ENCODE measurements around the gene SCAP. TPM values are rescaled to one million over a fixed set of nuclear protein-coding genes. Genes with fewer than 3 reads are reported as not detected.

SCAP gene
- total RNA-seq, 4 donors from 2014 or later, result 68.7 to 108 (median 79.5) TPM

DNA sequence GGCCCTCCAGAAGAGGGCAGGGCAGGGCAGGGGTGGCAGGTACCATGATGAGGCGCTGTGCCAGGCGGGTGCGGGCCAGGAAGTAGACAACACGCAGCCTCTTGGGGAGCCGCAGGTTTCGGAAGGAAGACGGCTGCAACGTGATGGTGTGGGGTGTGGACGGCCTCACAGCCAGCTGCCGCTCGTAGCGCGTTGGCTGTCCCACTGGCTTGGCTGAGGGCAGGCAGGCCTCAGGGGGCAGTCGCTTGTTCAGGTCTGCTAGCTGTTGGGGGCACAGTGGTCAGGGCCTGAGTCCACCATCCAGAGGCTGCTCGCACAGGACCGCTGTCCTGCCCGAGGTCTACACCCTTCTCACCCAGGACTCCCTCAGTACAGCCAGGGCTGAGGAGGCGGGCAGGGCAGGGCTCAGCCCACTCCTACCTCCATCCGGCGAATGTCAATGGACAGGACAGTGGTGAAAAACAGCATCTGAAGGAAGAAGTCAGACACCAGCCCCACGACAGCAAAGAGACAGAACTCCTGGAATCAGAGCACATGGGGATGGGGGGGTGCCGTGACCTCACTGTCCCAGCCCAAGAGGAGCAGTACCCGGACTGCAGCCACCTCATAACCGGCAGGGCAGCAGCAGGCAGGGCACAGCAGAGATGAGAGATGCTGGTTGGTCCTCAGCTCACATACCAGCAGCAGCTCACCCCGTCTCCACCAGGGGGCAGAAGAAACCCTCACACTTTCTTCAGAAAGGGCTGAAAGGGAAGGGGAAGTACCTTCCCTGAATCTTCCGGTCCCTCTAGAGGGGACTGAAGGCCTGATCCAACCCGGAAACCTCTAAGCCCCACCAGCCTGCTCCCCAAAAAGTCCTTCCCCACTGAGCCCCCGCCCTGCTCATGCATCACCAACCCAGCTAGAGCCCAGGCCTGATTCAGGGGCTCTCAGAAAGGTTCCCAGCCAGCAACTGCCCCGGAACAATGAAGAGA, 54.9 kb downstream of the SCAP start:
- no peak overlapping the region for H3K4me3 ChIP-seq
- no peaks in the 10 kb centered on the region for H3K9me3 ChIP-seq
- H3K36me3 ChIP-seq, result peaks cover 30 to 92% (median 40%) of the 10 kb centered on the region in 3 donors
- TF ChIP-seq, protein P1, sequence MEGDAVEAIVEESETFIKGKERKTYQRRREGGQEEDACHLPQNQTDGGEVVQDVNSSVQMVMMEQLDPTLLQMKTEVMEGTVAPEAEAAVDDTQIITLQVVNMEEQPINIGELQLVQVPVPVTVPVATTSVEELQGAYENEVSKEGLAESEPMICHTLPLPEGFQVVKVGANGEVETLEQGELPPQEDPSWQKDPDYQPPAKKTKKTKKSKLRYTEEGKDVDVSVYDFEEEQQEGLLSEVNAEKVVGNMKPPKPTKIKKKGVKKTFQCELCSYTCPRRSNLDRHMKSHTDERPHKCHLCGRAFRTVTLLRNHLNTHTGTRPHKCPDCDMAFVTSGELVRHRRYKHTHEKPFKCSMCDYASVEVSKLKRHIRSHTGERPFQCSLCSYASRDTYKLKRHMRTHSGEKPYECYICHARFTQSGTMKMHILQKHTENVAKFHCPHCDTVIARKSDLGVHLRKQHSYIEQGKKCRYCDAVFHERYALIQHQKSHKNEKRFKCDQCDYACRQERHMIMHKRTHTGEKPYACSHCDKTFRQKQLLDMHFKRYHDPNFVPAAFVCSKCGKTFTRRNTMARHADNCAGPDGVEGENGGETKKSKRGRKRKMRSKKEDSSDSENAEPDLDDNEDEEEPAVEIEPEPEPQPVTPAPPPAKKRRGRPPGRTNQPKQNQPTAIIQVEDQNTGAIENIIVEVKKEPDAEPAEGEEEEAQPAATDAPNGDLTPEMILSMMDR (IDR thresholded peaks at IDR 0.05), result peak; percentile 93 to 97 (median 94)
- TF ChIP-seq POLR2A (IDR thresholded peaks at IDR 0.05), result no peak
- 62 to 87% methylated on average over 12 to 21 of the region's 29 CpGs for WGBS, 2 donors
- peak; percentile 25 for DNase-seq
- H3K27ac ChIP-seq, result peak overlapping the region; percentile 65 to 80 (median 76)
- intact Hi-C loops (cut with DNase I), result loop anchor here (2.0 kb wide), 1 partner anchor 52 kb away; no protein-coding TSS in a partner anchor
- peaks cover 12 to 19% (median 12%) of the 10 kb centered on the region in 3 donors for H3K4me1 ChIP-seq
- H3K27me3 ChIP-seq, result no peaks in the 10 kb centered on the region

DNA sequence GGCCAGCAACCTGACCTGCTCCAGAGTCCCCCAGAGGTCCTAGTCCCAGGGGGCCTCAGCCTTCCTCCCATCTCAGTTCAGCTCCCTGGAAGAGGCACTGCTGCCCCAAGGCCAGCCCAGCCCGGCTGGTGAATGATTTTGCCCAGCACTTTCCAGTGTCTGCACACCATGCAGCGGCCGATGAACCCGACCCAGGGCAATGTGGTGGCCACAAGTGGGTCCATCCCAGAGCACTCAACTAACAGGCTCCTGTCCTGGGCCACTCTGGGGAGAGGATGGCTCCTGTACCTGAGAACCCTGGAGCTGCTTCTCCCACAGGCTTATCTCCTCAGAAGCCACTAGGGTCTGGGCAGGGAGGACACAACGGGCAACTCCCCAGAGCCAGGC, 55.7 kb downstream of the SCAP start:
- Histone ChIP-seq H3K27ac (no peak overlapping the region), H3K9me3 (no peaks in the 10 kb centered on the region), H3K27me3 (no peaks in the 10 kb centered on the region), H3K36me3 (peaks cover 26 to 92% (median 34%) of the 10 kb centered on the region in 3 donors), H3K4me1 (peaks cover 12 to 19% (median 12%) of the 10 kb centered on the region in 3 donors), H3K4me3 (no peak overlapping the region)
- 100% methylated on average over 3 of the region's 5 CpGs; no CpG with 5 or more reads in 1 of the 2 donors for WGBS, 2 donors
- DNase-seq, result no peak
- TF ChIP-seq POLR2A (IDR thresholded peaks at IDR 0.05), result no peak
- TF ChIP-seq, protein P1 (IDR thresholded peaks at IDR 0.05), result no peak
- intact Hi-C loops (cut with DNase I), result loop anchor here (2.0 kb wide), 1 partner anchor 53 kb away; no protein-coding TSS in a partner anchor

DNA sequence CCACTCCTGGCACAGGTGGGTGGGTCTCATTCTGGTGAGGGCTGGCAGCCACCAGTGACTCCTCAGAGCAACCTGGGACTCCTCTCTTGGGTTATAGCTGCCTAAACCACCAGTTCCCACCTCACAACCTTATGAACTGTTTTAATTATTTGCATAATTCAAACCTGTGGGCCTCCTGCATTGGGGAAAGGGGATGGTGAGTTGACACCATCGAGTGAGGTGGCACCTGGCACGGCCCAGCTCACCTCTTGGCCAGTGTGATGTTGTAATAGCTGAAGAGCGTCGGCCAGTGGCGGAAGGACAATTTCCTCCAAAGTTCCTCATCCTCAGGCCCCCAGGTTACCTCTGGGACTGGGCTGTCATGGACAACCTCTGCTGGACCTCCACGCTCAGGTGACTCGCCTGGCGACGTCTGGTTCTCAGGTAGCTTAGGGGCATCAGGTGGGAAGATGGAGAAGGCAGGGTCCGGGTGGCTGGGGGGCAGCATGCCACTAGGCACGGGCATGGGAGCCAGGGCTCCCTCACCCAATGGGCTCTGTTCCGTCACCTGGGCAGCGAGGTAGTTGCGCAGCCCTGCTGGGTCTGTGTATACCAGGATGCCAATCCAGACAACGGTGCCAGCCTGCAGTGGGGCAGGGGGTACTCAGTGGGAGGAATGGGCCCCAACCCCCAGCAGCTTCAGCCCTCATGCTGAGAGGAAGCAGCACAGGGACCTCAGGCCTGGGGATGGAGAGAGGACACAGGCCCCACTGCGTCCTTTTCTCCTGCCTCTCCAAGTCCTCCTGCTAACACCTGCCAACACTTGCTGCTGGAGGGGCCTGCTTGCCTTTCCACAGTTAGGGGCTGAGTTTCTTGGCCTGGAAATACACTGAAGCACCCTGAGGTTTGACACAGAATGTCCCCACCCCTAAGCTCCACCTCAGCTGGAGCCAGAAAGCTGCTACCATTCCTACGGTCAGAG, 56.4 kb downstream of the SCAP start:
- DNase-seq, result no peak
- Histone ChIP-seq H3K4me1 (peaks cover 12 to 19% (median 12%) of the 10 kb centered on the region in 3 donors), H3K36me3 (peaks cover 32 to 92% (median 38%) of the 10 kb centered on the region in 3 donors), H3K4me3 (no peak overlapping the region), H3K9me3 (no peaks in the 10 kb centered on the region), H3K27me3 (no peaks in the 10 kb centered on the region), H3K27ac (no peak overlapping the region)
- intact Hi-C loops (cut with DNase I), result loop anchor here (2.0 kb wide), 1 partner anchor 53 kb away; no protein-coding TSS in a partner anchor
- 77 to 100% methylated on average over 1 to 6 of the region's 17 CpGs for WGBS, 2 donors
- TF ChIP-seq POLR2A (IDR thresholded peaks at IDR 0.05), result no peak
- TF ChIP-seq, protein P1 (IDR thresholded peaks at IDR 0.05), result no peak

DNA sequence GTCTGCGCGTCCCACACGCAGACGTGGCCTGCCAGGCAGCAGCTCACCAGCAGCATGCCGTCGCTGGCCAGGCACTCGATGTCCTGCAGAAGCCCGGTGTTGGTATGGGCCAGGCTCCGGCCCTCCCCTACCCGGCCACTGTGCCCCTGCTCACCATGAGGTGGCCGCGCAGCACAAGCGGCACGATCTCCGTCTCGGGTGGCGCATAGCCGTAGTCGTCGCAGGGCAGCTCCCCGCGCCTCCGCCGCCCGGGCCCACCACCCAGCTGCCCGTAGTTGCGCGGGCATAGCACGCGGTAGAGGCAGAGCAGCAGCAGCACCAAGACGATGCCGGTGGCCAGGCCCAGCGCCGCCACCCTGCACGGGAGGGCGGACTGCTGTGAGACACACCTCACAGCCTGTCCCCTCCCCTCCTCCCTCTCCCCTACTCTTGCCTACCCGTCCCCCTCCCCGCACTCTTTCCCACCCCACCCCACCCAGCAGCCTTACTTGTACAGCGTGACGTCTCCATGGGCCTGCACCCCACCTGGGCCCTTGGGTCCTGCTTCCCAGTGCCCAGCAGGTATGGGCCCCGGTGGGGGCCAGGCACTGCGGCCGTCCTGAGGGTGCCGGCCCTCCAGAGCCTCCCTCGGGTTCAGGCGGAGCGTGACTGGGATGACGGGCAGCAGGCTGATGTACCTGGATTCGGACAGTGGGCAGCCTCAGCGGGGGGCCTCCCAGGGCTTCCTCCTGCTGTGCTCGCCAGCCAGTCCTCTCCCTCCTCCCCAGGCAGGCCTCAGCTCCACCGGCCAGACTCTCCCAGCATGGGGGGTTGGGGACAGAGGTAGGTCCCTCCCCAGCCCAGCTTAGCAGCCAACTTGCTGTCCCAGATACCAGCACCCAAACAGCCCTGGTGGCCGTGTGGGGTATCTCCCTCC, 57.3 kb downstream of the SCAP start:
- intact Hi-C loops (cut with DNase I), result no loop called here
- peaks cover 38 to 92% (median 45%) of the 10 kb centered on the region in 3 donors for H3K36me3 ChIP-seq
- no peaks in the 10 kb centered on the region for H3K27me3 ChIP-seq
- no peak overlapping the region for H3K4me3 ChIP-seq
- no peak for TF ChIP-seq POLR2A (IDR thresholded peaks at IDR 0.05)
- TF ChIP-seq, protein P1 (IDR thresholded peaks at IDR 0.05), result peak in 1 of 6 experiments; percentile 16
- H3K9me3 ChIP-seq, result no peaks in the 10 kb centered on the region
- DNase-seq, result no peak
- no peak overlapping the region for H3K27ac ChIP-seq
- peaks cover 12 to 19% (median 12%) of the 10 kb centered on the region in 3 donors for H3K4me1 ChIP-seq
- WGBS, 2 donors, result 88 to 96% methylated on average over 18 to 21 of the region's 53 CpGs
